ENCODE measurements around the gene EIF1AY.
"Not testable (repeated sequence)": the region's sequence is repeated elsewhere in the genome, so short reads cannot be mapped to it uniquely, and the experiment has no call there.

The EIF1AY gene

GRCh38 chrY:20575531-20576121 lies at the start of gene EIF1AY:
Gene EIF1AY (plus strand): TSS chrY:20575776. CDS start chrY:20575872, 96 bp downstream.
- no peak for DNase-seq

GRCh38 chrY:20528435-20528834 lies 47.1 kb upstream of the EIF1AY start:
- no peak for DNase-seq

- DNase-seq: no peak
Observed at GRCh38 chrY:20538186-20538585, 37.4 kb upstream of the EIF1AY start.

- no peak for DNase-seq
Observed at GRCh38 chrY:20538933-20539332, 36.6 kb upstream of the EIF1AY start.

- no peak for DNase-seq
Observed at GRCh38 chrY:20544451-20544960, 31.1 kb upstream of the EIF1AY start.

GRCh38 chrY:20546071-20546470 lies 29.5 kb upstream of the EIF1AY start:
- DNase-seq: no peak

GRCh38 chrY:20549289-20549688 lies 26.3 kb upstream of the EIF1AY start:
- DNase-seq: no peak

GRCh38 chrY:20551840-20552239 lies 23.7 kb upstream of the EIF1AY start:
- no peak for DNase-seq

- DNase-seq: not testable (repeated sequence)
Observed at GRCh38 chrY:20552764-20553323, 22.7 kb upstream of the EIF1AY start.

- no peak for DNase-seq
Observed at GRCh38 chrY:20555820-20556219, 19.8 kb upstream of the EIF1AY start.

GRCh38 chrY:20558677-20559076 lies 16.9 kb upstream of the EIF1AY start:
- DNase-seq: no peak

GRCh38 chrY:20559873-20560512 lies 15.6 kb upstream of the EIF1AY start:
- DNase-seq: no peak

GRCh38 chrY:20571306-20571705 lies 4.3 kb upstream of the EIF1AY start:
- no peak for DNase-seq

GRCh38 chrY:20576506-20576905 lies 930 bp downstream of the EIF1AY start:
- DNase-seq: no peak

GRCh38 chrY:20578206-20578605 lies 2.6 kb downstream of the EIF1AY start:
- DNase-seq: no peak

GRCh38 chrY:20581687-20582086 lies 6.1 kb downstream of the EIF1AY start:
- no peak for DNase-seq

- DNase-seq: no peak
Observed at GRCh38 chrY:20586161-20586560, 10.6 kb downstream of the EIF1AY start.

Data from OCI-M1 (cell line).